ENCODE measurements around the gene NUDT3.

The NUDT3 gene

GRCh38 chr6:34243131-34243771 lies 149.2 kb downstream of the NUDT3 start:
- in situ Hi-C loops (cut with MboI; ENCODE audit: low sequenced_read_pairs): loop anchor here (10.0 kb wide), 1 partner anchor 172 kb away; no protein-coding TSS in a partner anchor

- in situ Hi-C loops (cut with MboI; ENCODE audit: low sequenced_read_pairs): loop anchor here (10.0 kb wide), 1 partner anchor 172 kb away; no protein-coding TSS in a partner anchor
These were observed 150.0 kb downstream of the NUDT3 start for GRCh38 chr6:34242252-34243130.

GRCh38 chr6:34241351-34242215 lies 150.9 kb downstream of the NUDT3 start:
- in situ Hi-C loops (cut with MboI; ENCODE audit: low sequenced_read_pairs): loop anchor here (10.0 kb wide), 1 partner anchor 173 kb away; no protein-coding TSS in a partner anchor

- in situ Hi-C loops (cut with MboI; ENCODE audit: low sequenced_read_pairs): loop anchor here (10.0 kb wide), 1 partner anchor 174 kb away; no protein-coding TSS in a partner anchor
These were observed 151.9 kb downstream of the NUDT3 start for GRCh38 chr6:34240329-34241248.

- in situ Hi-C loops (cut with MboI; ENCODE audit: low sequenced_read_pairs): loop anchor here (10.0 kb wide), 1 partner anchor 175 kb away; no protein-coding TSS in a partner anchor
These were observed 152.6 kb downstream of the NUDT3 start for GRCh38 chr6:34239893-34240292.

- in situ Hi-C loops (cut with MboI; ENCODE audit: low sequenced_read_pairs): no loop called here
These were observed 153.0 kb downstream of the NUDT3 start for GRCh38 chr6:34239500-34239825.

GRCh38 chr6:34238585-34239499 lies 153.6 kb downstream of the NUDT3 start:
- in situ Hi-C loops (cut with MboI; ENCODE audit: low sequenced_read_pairs): no loop called here

GRCh38 chr6:34237722-34238584 lies 154.5 kb downstream of the NUDT3 start:
- in situ Hi-C loops (cut with MboI; ENCODE audit: low sequenced_read_pairs): no loop called here

- in situ Hi-C loops (cut with MboI; ENCODE audit: low sequenced_read_pairs): no loop called here
These were observed 155.2 kb downstream of the NUDT3 start for GRCh38 chr6:34237316-34237721.

- in situ Hi-C loops (cut with MboI; ENCODE audit: low sequenced_read_pairs): no loop called here
These were observed 155.8 kb downstream of the NUDT3 start, which contains the start of gene HMGA1 for GRCh38 chr6:34236443-34237315. Gene HMGA1 (plus strand): TSS chr6:34236873. CDS start chr6:34240781, 3,908 bp downstream.

GRCh38 chr6:34236131-34236442 lies 156.4 kb downstream of the NUDT3 start:
- in situ Hi-C loops (cut with MboI; ENCODE audit: low sequenced_read_pairs): no loop called here

- in situ Hi-C loops (cut with MboI; ENCODE audit: low sequenced_read_pairs): no loop called here
These were observed 156.9 kb downstream of the NUDT3 start for GRCh38 chr6:34235307-34236130.

- in situ Hi-C loops (cut with MboI; ENCODE audit: low sequenced_read_pairs): no loop called here
These were observed 157.7 kb downstream of the NUDT3 start for GRCh38 chr6:34234667-34235306.

GRCh38 chr6:34233867-34234266 lies 158.6 kb downstream of the NUDT3 start:
- in situ Hi-C loops (cut with MboI; ENCODE audit: low sequenced_read_pairs): no loop called here

GRCh38 chr6:34232901-34233300 lies 159.6 kb downstream of the NUDT3 start:
- in situ Hi-C loops (cut with MboI; ENCODE audit: low sequenced_read_pairs): no loop called here

Measured in HL-60/S4 treated with retinoic acid at 250 ng/mL for 4 days and 3 days (cell line).